Measurements from ENCODE around the gene TMEM11. TPM values are rescaled to one million over a fixed set of nuclear protein-coding genes. Genes with fewer than 3 reads are reported as not detected.

Gene TMEM11
- total RNA-seq, 1 donor = 18.1 TPM

DNA sequence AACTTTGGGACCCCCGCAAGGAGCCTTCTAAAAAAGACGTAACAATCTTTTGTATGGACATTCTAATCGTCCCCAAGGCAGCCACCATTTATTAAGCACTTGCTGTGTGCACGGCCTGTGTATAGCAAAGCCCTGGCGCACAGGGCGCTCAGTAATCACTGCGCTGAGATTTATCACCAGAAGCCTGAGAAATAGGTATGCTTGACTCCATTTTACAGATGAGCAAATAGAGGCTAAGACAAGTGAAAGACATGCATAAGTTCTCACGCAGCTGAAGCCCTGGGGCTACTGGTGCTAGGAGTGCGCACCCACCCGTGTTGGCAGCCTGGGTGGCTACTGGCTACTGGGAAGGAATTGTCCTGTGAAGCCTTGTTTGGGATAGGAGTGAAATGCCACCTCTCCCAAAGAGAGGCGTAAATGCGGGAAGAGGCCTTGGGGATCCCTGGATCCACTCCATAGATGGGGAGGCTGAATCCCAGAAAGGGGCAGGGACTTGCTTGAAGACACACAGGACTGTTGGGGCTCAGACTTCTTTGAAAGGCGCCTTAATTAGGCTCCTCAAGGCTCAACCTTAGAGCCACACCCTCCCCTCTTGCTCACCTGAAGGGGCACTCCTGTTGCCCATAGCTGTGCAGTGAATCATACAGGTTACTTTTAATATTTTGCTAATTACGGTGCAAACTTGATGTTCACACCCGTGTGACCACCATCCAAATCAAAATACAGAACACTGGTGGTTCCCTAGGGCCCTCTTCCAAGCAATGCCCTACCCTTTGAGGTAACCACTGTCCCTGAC lies 39.9 kb upstream of the TMEM11 start:
- TF ChIP-seq, protein P1, sequence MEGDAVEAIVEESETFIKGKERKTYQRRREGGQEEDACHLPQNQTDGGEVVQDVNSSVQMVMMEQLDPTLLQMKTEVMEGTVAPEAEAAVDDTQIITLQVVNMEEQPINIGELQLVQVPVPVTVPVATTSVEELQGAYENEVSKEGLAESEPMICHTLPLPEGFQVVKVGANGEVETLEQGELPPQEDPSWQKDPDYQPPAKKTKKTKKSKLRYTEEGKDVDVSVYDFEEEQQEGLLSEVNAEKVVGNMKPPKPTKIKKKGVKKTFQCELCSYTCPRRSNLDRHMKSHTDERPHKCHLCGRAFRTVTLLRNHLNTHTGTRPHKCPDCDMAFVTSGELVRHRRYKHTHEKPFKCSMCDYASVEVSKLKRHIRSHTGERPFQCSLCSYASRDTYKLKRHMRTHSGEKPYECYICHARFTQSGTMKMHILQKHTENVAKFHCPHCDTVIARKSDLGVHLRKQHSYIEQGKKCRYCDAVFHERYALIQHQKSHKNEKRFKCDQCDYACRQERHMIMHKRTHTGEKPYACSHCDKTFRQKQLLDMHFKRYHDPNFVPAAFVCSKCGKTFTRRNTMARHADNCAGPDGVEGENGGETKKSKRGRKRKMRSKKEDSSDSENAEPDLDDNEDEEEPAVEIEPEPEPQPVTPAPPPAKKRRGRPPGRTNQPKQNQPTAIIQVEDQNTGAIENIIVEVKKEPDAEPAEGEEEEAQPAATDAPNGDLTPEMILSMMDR (IDR thresholded peaks at IDR 0.05; ENCODE audit: extremely low read depth, low read depth, low read length) = no peak
- Histone ChIP-seq H3K36me3 (ENCODE audit: insufficient read depth, low read length) (no peaks in the 10 kb centered on the region), H4K20me1 (ENCODE audit: insufficient read depth, low read length) (peaks cover 10% of the 10 kb centered on the region), H3K9me3 (ENCODE audit: low read depth, low read length) (no peaks in the 10 kb centered on the region), H2AFZ (ENCODE audit: low read length) (peak overlapping the region; percentile 92), H3K79me2 (ENCODE audit: insufficient read depth, low read length) (no peaks in the 10 kb centered on the region), H3K4me3 (ENCODE audit: insufficient read depth, low read length) (peak overlapping the region; percentile 75), H3K27ac (ENCODE audit: low read depth, low read length) (no peak overlapping the region), H3K4me1 (ENCODE audit: insufficient read depth, low read length) (peaks cover 16% of the 10 kb centered on the region), H3K27me3 (ENCODE audit: insufficient read depth, low read length) (no peaks in the 10 kb centered on the region), H3K4me2 (ENCODE audit: insufficient read depth, low read length) (peak overlapping the region; percentile 94)
- peak; percentile 69 for DNase-seq (ENCODE audit: insufficient read length, low spot score, missing footprints)

DNA sequence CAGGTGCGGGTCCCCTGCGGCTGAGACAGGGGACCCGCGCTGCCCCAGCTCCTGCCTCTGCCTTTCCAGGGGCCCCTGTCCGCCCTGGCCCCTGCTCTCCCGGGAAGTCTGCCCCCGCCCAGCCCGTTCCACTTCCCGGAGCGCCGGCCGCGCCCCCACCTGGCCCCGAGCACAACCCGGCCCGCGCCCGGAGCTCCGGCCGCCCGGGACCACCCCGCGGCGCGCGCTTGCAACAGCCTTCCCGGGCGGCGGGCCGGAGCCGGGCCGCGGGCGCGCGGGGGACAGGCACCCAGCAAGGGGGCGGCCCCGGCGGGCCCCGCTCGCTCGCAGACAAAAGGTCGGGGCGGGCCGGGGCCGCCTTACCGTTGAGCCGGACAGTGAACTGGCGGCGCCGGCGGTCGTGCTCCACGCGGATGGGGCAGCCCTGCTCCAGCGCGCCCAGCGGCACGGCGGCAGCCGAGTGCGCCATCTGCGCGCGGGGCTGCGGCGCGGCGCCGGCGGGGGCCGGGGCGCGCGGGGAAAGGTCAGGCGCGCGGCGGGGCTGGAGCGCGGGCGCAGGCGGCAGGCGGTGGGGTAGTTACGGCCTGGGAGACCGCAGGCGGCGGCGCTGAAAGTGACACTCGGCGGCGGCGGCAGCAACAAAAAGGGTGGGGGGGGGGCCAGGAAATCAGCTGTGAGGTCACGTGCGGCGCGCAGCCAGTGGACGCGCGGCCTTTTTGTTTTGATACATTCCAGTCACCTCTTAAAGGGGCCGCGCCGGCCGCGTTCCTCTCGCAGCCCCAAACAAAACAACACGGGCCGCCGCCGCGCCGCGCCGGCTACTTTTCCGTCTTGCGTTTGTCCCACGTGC lies 39.1 kb upstream of the TMEM11 start, which contains the start of gene NATD1:
TSS of gene NATD1 (minus strand) at position 615 of the 850 bp plus-strand sequence. CDS start at position 469, 146 bp downstream.
- Histone ChIP-seq H3K27me3 (ENCODE audit: insufficient read depth, low read length) (no peaks in the 10 kb centered on the region), H4K20me1 (ENCODE audit: insufficient read depth, low read length) (peaks cover 10% of the 10 kb centered on the region), H3K4me3 (ENCODE audit: insufficient read depth, low read length) (peak within 1 kb of the TSS; percentile 75), H2AFZ (ENCODE audit: low read length) (peak within 1 kb of the TSS; percentile 92), H3K9me3 (ENCODE audit: low read depth, low read length) (no peaks in the 10 kb centered on the region), H3K4me2 (ENCODE audit: insufficient read depth, low read length) (peak within 1 kb of the TSS; percentile 94), H3K36me3 (ENCODE audit: insufficient read depth, low read length) (no peaks in the 10 kb centered on the region), H3K27ac (ENCODE audit: low read depth, low read length) (no peak within 1 kb of the TSS), H3K79me2 (ENCODE audit: insufficient read depth, low read length) (no peaks in the 10 kb centered on the region), H3K4me1 (ENCODE audit: insufficient read depth, low read length) (peaks cover 16% of the 10 kb centered on the region)
- TF ChIP-seq, protein P1 (IDR thresholded peaks at IDR 0.05; ENCODE audit: extremely low read depth, low read depth, low read length) = no peak
- DNase-seq (ENCODE audit: insufficient read length, low spot score, missing footprints) = peak; percentile 98

DNA sequence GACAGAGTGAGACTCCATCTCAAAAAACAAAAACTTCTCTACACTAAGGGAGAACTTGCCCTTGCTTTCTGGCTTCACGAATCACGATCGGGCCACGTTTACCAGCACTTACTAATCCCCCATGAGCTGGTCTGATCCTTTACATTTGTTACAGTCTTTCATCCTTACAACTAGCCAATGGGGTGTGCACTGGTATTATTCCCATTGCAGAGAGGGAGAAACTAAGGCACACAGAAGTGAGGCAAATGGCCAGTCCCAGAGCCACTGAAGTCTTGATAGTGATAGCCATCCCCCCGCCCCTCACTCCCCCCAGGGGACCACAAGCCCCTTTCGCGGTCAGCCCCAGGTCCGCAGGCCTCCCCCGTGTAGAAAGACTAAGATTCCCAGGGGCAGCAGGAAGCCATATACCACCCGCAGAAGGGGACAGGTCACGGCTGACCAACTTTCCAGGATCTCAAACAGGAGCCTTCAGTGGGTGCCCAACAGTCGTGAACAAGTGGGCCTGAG lies 38.4 kb upstream of the TMEM11 start:
- TF ChIP-seq, protein P1 (IDR thresholded peaks at IDR 0.05; ENCODE audit: extremely low read depth, low read depth, low read length) = no peak
- Histone ChIP-seq H3K36me3 (ENCODE audit: insufficient read depth, low read length) (no peaks in the 10 kb centered on the region), H3K27ac (ENCODE audit: low read depth, low read length) (no peak overlapping the region), H3K27me3 (ENCODE audit: insufficient read depth, low read length) (no peaks in the 10 kb centered on the region), H4K20me1 (ENCODE audit: insufficient read depth, low read length) (peaks cover 13% of the 10 kb centered on the region), H3K79me2 (ENCODE audit: insufficient read depth, low read length) (no peaks in the 10 kb centered on the region), H3K4me3 (ENCODE audit: insufficient read depth, low read length) (peak overlapping the region; percentile 75), H3K9me3 (ENCODE audit: low read depth, low read length) (no peaks in the 10 kb centered on the region), H2AFZ (ENCODE audit: low read length) (no peak overlapping the region), H3K4me1 (ENCODE audit: insufficient read depth, low read length) (peaks cover 16% of the 10 kb centered on the region), H3K4me2 (ENCODE audit: insufficient read depth, low read length) (peak overlapping the region; percentile 77)
- peak; percentile 73 for DNase-seq (ENCODE audit: insufficient read length, low spot score, missing footprints)

All from osteoblast (primary cell).